H1 (cell line): Measurements from ENCODE around the gene USP3. TPM values are rescaled to one million over a fixed set of nuclear protein-coding genes. Genes with fewer than 3 reads are reported as not detected.

Experiments used
- MAX ChIP-seq: IDR thresholded peaks from 2 replicates; pipeline ENCODE4 v1.6.1; 2012; ENCODE audit warnings: inconsistent platforms
- SAP30 ChIP-seq: fragments of 300-600 bp; sonication (generic); IDR thresholded peaks from 2 replicates; pipeline ENCODE4 v1.7.1; 2012; ENCODE audit warnings: low read length, moderate library complexity, mild to moderate bottlenecking, inconsistent platforms; ENCODE audit not compliant: insufficient read depth, insufficient replicate concordance
- SP1 ChIP-seq: IDR thresholded peaks from 2 replicates; pipeline ENCODE4 v1.6.1; 2011; ENCODE audit warnings: low read depth, low read length
- SP4 ChIP-seq: IDR thresholded peaks from 2 replicates; pipeline ENCODE4 v1.6.1; 2012; ENCODE audit warnings: low read length, inconsistent platforms
- SRF ChIP-seq: IDR thresholded peaks from 2 replicates; pipeline ENCODE4 v1.6.1; 2011; ENCODE audit warnings: mild to moderate bottlenecking, low read depth, low read length, moderate library complexity
- SUZ12 ChIP-seq: fragments of 200-600 bp; sonication (generic); IDR thresholded peaks from 2 replicates; pipeline ENCODE4 v1.6.1; 2012; ENCODE audit warnings: mild to moderate bottlenecking, inconsistent platforms, low read length, moderate library complexity, mixed read lengths
- polyA plus RNA-seq, 7 experiments: library from polyadenylated mRNA; depleted of rRNA in 3 of 7; stranded (reverse) in 5 of 7; unstranded in 2 of 7; fragments of >200 nt in 5 of 7; fragments of 200-250 nt in 2 of 7; gene quantifications; 1 replicate in 5 of 7; 2 replicates in 1 of 7; 4 replicates in 1 of 7; pipeline versions ENCODE4 v1.2.1 to v1.2.3, GENCODE V29; 2011 to 2013; ENCODE audit warnings: missing spikeins in 2 of 7, mixed read lengths in 2 of 7
- total RNA-seq: library from RNA; stranded (reverse); fragmentation: NEBNext Ultra II Directional; extraction: Animal tissue kit (Norgen Biotek cat#: 25700); gene quantifications from 2 replicates; pipeline ENCODE4 v1.2.1, GENCODE V29; 2021

USP3 gene
- total and polyA plus RNA-seq, 2 of the 8 experiments (the other 6 are each of a cell fraction or from before 2014, with no cell fraction given) = 15.5 to 16.2 TPM

- no peak for TF ChIP-seq MAX
- TF ChIP-seq SAP30 = no peak
- TF ChIP-seq SUZ12 = no peak
- TF ChIP-seq SP4 = no peak
- TF ChIP-seq SP1 = no peak
- no peak for TF ChIP-seq SRF
- TF ChIP-seq, all 59 proteins: peak for 0
Observed at GRCh38 chr15:63544258-63545026, 40.0 kb downstream of the USP3 start (continued).
